DND-41 (cell line): ENCODE results near the gene EFHC1.

ENCODE experiments used
- EZH2 ChIP-seq: IDR thresholded peaks from 3 replicates; pipeline ENCODE4 v1.6.1; 2012; ENCODE audit warnings: borderline replicate concordance, low read depth, mild to moderate bottlenecking, moderate library complexity, low read length, inconsistent platforms; ENCODE audit not compliant: severe bottlenecking
- TF ChIP-seq, protein P1 (sequence below): IDR thresholded peaks from 2 replicates; pipeline ENCODE4 v1.5.1; 2012; ENCODE audit warnings: borderline replicate concordance, low read length, moderate library complexity, mild to moderate bottlenecking; ENCODE audit not compliant: poor library complexity, severe bottlenecking; ENCODE audit errors: extremely low read depth

DNA sequence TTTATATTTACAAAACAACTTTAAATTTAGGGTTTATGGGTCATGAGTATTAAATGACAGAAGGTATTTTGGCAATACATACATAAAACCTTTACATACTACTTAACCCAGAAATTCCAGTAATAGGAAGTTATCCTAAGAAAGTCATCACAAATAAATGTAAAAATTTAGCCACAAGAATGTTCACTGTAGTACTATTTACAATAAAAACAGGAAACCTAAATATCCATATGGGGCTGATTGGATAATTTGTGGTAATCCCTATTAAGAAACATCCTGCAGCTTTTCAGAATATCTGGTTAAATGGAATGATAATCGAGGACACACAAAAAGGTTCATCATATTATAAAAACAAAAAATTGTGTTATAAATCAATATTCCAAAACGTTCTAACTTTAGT, 112.3 kb downstream of the EFHC1 start:
- TF ChIP-seq, protein P1, sequence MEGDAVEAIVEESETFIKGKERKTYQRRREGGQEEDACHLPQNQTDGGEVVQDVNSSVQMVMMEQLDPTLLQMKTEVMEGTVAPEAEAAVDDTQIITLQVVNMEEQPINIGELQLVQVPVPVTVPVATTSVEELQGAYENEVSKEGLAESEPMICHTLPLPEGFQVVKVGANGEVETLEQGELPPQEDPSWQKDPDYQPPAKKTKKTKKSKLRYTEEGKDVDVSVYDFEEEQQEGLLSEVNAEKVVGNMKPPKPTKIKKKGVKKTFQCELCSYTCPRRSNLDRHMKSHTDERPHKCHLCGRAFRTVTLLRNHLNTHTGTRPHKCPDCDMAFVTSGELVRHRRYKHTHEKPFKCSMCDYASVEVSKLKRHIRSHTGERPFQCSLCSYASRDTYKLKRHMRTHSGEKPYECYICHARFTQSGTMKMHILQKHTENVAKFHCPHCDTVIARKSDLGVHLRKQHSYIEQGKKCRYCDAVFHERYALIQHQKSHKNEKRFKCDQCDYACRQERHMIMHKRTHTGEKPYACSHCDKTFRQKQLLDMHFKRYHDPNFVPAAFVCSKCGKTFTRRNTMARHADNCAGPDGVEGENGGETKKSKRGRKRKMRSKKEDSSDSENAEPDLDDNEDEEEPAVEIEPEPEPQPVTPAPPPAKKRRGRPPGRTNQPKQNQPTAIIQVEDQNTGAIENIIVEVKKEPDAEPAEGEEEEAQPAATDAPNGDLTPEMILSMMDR, result no peak
- no peak for TF ChIP-seq EZH2
